Psoas muscle (tissue), 8 donors: ENCODE results near the gene ST8SIA5. TPM values are rescaled to one million over a fixed set of nuclear protein-coding genes. Genes with fewer than 3 reads are reported as not detected.

Source experiments
- ATAC-seq, 4 donors: fragments of 200-7000 bp; cut with Tn5 transposase; one replicate each; pipeline ENCODE4 v1.9.1; 2020; ENCODE audit warnings: moderate library complexity in 3 of 4, mild to moderate bottlenecking in 2 of 4
- DNase-seq, 2 donors: peaks; one replicate each; pipeline ENCODE4 v3.0.0-alpha.2; 2020
- H3K27ac ChIP-seq: fragments of 200-600 bp; one replicate; pipeline ENCODE4 v1.8.0; 2022
- H3K27me3 ChIP-seq, 3 donors: fragments of 200-600 bp in 1 of 3; one replicate each; pipeline versions ENCODE4 v1.6.1 to v1.8.0; 2013 to 2022; ENCODE audit warnings: low read length in 2 of 3, mild to moderate bottlenecking in 2 of 3, moderate library complexity in 1 of 3; ENCODE audit not compliant: insufficient read depth in 3 of 3
- H3K36me3 ChIP-seq, 2 donors: fragments of 200-600 bp in 1 of 2; one replicate each; pipeline versions ENCODE4 v1.6.1 to v1.8.0; 2013 to 2022; ENCODE audit warnings: low read depth in 1 of 2, mild to moderate bottlenecking in 1 of 2, moderate library complexity in 1 of 2; ENCODE audit not compliant: insufficient read depth in 1 of 2
- H3K4me1 ChIP-seq: fragments of 200-600 bp; one replicate; pipeline ENCODE4 v1.8.0; 2022
- H3K4me3 ChIP-seq: fragments of 200-600 bp; one replicate; pipeline ENCODE4 v1.8.0; 2022; ENCODE audit warnings: mild to moderate bottlenecking
- H3K9me3 ChIP-seq: fragments of 200-600 bp; one replicate; pipeline ENCODE4 v1.8.0; 2022
- WGBS, 3 donors: extraction: QIAGEN DNeasy Blood & Tissue Kit; methylation state at CpG; one replicate each; pipeline versions ENCODE4 v1.1.6 to v1.1.7; 2013; 5-methylcytosine and 5-hydroxymethylcytosine counted together
- intact Hi-C, 2 donors: fragments of 100-400 bp; cut with DNase I; formaldehyde crosslinking; loops; one replicate each; pipeline versions ENCODE4 v1.11.0 to v1.14.2; 2022
- polyA plus RNA-seq, 3 donors: library from polyadenylated mRNA; stranded (reverse); fragments of 200-250 nt; gene quantifications; one replicate each; pipeline ENCODE4 v1.2.3, GENCODE V29; 2013
- total RNA-seq, 4 donors: library from RNA; stranded (reverse); fragmentation: NEBNext Ultra II Directional in 2 of 4; extraction: Animal tissue kit (Norgen Biotek cat#: 25700) in 2 of 4; gene quantifications; one replicate each; pipeline versions ENCODE4 v1.2.1 to v1.2.4, GENCODE V29; 2021 to 2023
- TF ChIP-seq, protein P1 (sequence below): fragments of 200-600 bp; IDR thresholded peaks from one replicate; pipeline ENCODE4 v1.8.0; 2022; ENCODE audit warnings: antibody characterized with exemption
- donor health status: healthy with polysubstance abuse.
- donor health status: DM: no; HTN: no; CAD: no; lungs with moderate emphysema.
- donor health status: Bipolar disorder and iron deficiency.
- donor health status: healthy.
- donor health status: DM: yes; HTN: yes; CAD: no.
- donor health status: DM: no; HTN: no; CAD: no.
- donor health status: DM: no; HTN: no; CAD: no.
- donor health status: DM: yes; HTN: yes; CAD: no.

Gene ST8SIA5
- total and polyA plus RNA-seq, 7 donors, result 1.8 to 9.9 (median 3.2) TPM

DNA sequence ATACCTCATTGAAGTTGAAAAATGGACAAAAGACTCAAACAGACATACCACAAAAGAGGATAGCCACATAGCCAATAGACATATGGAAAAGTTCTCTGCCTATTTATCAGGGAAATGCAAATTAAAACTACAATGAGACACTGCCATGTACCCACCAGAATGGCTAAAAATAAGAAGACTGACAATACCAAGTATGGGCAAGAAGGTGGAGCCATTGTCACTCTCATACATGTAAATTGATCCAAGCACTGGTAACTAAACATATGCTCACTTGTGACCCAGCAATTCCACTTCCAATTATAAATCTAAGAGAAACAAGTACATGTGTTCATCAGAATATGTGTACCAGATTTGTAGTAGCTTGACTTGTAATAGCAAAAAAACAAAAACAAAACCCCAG, 104.5 kb downstream of the ST8SIA5 start:
- no peaks in the 10 kb centered on the region for H3K27me3 ChIP-seq
- intact Hi-C loops, result loop anchor here in 1 of 2 donors (5.0 kb wide), 1 partner anchor 370 kb away; no protein-coding TSS in a partner anchor
- no peak for ATAC-seq

DNA sequence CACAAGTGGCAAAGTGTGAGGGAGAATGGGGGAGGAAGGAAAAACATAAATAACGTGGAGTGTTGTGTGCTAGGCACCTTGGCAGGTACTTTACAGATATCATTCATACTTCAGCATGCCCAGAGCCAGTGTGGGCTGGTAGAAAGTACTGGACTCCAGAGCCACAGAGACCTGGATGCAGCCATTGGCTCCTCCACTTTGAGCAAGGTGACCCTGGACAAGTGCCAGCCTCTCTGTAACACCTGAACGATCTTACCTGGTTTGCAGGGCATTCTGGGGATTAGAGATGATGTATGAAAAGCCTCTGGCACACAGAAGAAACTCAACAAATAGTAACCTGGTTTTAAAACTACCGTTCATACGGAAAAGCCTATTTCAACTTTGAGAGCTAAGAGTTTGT, 106.2 kb downstream of the ST8SIA5 start:
- no peak for ATAC-seq
- intact Hi-C loops, result loop anchor here in 1 of 2 donors (5.0 kb wide), 1 partner anchor 368 kb away; no protein-coding TSS in a partner anchor
- Histone ChIP-seq H3K4me3 (no peak overlapping the region), H3K36me3 (no peaks in the 10 kb centered on the region), H3K27ac (no peak overlapping the region), H3K9me3 (no peaks in the 10 kb centered on the region), H3K27me3 (no peaks in the 10 kb centered on the region), H3K4me1 (no peaks in the 10 kb centered on the region)
- no peak for DNase-seq
- WGBS, 3 donors, result 68 to 76% (median 73%) methylated on average over 4 of the region's 4 CpGs
- TF ChIP-seq, protein P1, sequence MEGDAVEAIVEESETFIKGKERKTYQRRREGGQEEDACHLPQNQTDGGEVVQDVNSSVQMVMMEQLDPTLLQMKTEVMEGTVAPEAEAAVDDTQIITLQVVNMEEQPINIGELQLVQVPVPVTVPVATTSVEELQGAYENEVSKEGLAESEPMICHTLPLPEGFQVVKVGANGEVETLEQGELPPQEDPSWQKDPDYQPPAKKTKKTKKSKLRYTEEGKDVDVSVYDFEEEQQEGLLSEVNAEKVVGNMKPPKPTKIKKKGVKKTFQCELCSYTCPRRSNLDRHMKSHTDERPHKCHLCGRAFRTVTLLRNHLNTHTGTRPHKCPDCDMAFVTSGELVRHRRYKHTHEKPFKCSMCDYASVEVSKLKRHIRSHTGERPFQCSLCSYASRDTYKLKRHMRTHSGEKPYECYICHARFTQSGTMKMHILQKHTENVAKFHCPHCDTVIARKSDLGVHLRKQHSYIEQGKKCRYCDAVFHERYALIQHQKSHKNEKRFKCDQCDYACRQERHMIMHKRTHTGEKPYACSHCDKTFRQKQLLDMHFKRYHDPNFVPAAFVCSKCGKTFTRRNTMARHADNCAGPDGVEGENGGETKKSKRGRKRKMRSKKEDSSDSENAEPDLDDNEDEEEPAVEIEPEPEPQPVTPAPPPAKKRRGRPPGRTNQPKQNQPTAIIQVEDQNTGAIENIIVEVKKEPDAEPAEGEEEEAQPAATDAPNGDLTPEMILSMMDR, result no peak

More for the DNA sequence above, 104.5 kb downstream of the ST8SIA5 start:
- Histone ChIP-seq H3K4me3 (no peak overlapping the region), H3K36me3 (no peaks in the 10 kb centered on the region), H3K27ac (no peak overlapping the region), H3K9me3 (no peaks in the 10 kb centered on the region), H3K4me1 (no peaks in the 10 kb centered on the region)
- no peak for DNase-seq
- TF ChIP-seq, protein P1, result no peak

DNA sequence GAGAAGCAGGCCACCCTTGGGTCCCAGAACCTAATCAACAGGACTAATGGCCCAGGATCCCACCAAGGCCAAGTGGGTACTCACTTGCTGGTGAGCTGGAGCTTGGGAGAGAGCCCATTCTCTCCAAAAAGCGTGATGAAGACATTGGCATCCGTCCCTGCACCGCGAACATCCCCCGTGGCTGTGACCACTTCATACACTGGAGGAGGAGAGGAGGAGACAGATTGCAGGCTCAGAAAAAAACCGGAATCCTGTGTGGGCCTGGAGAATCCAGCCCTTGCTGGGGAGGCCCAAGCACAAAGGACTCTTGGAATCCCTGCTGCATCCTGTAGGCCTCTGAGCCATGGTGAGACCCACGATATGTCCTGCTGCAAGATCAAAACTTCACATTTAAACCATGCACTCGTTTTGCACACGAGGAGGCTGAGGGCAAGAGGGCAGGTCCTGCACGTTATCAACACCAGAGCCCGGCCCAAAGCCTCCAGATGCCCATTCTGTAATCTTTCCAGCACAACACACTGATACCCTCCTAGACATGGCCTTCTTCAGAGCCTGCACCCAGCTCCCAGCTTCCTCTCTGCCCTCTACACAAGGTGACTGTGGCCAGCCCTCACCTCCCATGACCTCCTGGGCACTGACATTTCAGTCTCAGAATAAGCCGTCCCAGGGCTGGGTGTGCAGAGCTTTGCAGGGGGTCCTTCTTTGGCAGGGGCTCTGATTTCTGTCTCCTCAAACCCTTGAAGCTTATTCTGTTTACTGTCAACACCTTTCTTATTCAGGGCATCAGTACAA, 107.6 kb downstream of the ST8SIA5 start:
- Histone ChIP-seq H3K27me3 (no peaks in the 10 kb centered on the region), H3K9me3 (no peaks in the 10 kb centered on the region), H3K27ac (no peak overlapping the region), H3K36me3 (no peaks in the 10 kb centered on the region), H3K4me1 (no peaks in the 10 kb centered on the region), H3K4me3 (no peak overlapping the region)
- WGBS, 3 donors, result 57 to 68% (median 57%) methylated on average over 12 of the region's 12 CpGs
- TF ChIP-seq, protein P1, result no peak
- intact Hi-C loops, result loop anchor here in 1 of 2 donors (10.0 kb wide), 1 partner anchor 74 kb away; no protein-coding TSS in a partner anchor
- no peak for DNase-seq
- no peak for ATAC-seq

- 74 to 85% (median 79%) methylated on average over 7 of the region's 7 CpGs for WGBS, 3 donors
- H3K36me3 ChIP-seq, result no peaks in the 10 kb centered on the region
- no peak overlapping the region for H3K27ac ChIP-seq
- ATAC-seq (no peak), DNase-seq (no peak)
- intact Hi-C loops, result loop anchor here in 1 of 2 donors (10.0 kb wide), 1 partner anchor 72 kb away; no protein-coding TSS in a partner anchor
- H3K4me3 ChIP-seq, result no peak overlapping the region
- H3K9me3 ChIP-seq, result no peaks in the 10 kb centered on the region
- H3K27me3 ChIP-seq, result no peaks in the 10 kb centered on the region
- TF ChIP-seq, protein P1, result no peak
- H3K4me1 ChIP-seq, result no peaks in the 10 kb centered on the region
These were observed 110.4 kb downstream of the ST8SIA5 start for GRCh38 chr18:46646468-46646867.
